ENCODE results near the gene SLC17A9.

- TF ChIP-seq, protein P1, sequence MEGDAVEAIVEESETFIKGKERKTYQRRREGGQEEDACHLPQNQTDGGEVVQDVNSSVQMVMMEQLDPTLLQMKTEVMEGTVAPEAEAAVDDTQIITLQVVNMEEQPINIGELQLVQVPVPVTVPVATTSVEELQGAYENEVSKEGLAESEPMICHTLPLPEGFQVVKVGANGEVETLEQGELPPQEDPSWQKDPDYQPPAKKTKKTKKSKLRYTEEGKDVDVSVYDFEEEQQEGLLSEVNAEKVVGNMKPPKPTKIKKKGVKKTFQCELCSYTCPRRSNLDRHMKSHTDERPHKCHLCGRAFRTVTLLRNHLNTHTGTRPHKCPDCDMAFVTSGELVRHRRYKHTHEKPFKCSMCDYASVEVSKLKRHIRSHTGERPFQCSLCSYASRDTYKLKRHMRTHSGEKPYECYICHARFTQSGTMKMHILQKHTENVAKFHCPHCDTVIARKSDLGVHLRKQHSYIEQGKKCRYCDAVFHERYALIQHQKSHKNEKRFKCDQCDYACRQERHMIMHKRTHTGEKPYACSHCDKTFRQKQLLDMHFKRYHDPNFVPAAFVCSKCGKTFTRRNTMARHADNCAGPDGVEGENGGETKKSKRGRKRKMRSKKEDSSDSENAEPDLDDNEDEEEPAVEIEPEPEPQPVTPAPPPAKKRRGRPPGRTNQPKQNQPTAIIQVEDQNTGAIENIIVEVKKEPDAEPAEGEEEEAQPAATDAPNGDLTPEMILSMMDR (IDR thresholded peaks at IDR 0.05), result no peak
- no peak for TF ChIP-seq POLR2A (IDR thresholded peaks at IDR 0.05)
These were observed 1.8 kb upstream of the SLC17A9 start for GRCh38 chr20:62950741-62951140.

Data from adrenal gland (tissue), 5 donors.